GM18951 (cell line): ENCODE measurements around the gene ICAM1.
A peak's percentile ranks its signal among the peaks of the same experiment; 100 is the strongest.

Source experiments
- POLR2A ChIP-seq: IDR thresholded peaks from 4 replicates; pipeline ENCODE4 v1.6.1; 2011; ENCODE audit warnings: mild to moderate bottlenecking; ENCODE audit not compliant: insufficient read length, insufficient read depth; ENCODE audit errors: extremely low read depth
- in situ Hi-C: fragments of 300-500 bp; cut with MboI; formaldehyde crosslinking; loops from one replicate; pipeline ENCODE4 v1.12.0; 2022; ENCODE audit warnings: low sequenced_read_pairs, mixed read lengths, inconsistent platforms; ENCODE audit not compliant: unreplicated experiment

ICAM1 gene

DNA sequence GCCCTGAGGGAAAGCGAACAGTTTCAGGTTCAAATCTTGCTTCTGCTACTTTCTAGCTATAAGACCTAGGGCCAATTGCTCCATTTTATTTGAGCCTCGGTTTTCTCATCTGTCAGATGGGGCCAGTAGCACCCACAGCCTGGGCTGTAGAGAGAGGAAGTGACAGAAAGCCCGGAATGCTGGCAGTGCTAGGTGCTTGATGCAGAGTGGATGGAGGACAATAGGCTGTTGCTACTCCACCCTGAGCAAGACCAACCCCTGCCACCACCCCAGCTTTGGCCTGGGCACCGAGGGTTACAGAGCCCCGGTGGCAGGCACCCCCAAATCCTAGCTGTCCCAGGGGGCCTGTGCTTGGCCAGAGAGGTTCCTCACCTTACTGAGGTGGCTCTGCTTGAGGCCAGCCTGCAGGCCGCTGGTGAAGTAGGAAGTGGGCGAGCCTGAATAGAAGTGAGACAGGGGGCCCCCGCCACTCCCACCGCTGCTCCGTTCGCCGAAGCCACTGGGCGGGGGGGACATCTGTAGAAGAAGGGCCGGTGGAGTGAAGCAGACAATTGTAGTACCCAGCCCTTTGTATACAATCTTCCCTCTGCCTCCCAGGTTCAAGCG, 47.0 kb downstream of the ICAM1 start:
- TF ChIP-seq POLR2A = no peak
- in situ Hi-C loops = no loop called here

DNA sequence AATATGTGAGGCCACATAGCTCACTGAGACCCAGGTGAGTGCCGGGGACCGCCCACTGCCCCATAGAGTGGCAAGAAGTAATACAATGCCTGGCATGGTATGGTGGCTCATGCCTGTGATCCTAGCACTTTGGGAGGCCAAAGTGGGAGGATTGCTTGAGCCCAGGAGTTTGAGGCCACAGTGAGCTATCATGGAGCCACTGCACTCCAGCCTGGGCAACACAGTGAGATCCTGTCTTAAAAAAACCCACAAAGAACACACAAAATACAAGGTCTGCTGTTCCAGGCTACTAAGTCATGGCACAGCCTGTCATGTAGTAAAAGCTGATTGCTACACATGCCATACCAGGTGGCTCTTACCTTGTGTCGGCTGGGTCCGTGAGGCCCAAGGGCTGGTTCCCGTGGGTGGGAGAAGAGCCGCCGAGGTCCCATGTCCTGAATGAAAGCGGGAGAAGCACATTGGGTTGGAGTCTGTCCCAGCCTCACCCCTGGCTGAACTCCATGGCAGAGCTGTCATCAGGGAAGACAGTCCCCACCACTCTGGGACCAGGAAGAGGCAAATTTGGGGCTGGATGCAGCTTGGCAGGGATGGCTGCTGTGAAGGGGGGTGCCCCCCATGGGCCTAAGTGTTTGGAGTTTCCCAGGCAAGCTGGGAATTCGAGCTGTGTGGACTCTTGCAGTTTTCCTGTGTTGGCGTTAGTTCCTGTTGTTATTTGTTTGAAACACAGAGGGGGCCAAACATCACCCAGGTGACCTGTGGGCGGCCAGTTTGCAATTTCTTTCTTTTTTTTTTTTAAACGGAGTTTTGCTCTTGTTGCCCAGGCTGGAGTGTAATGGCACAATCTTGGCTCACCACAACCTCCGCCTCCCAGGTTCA, 48.1 kb downstream of the ICAM1 start:
- in situ Hi-C loops = no loop called here

DNA sequence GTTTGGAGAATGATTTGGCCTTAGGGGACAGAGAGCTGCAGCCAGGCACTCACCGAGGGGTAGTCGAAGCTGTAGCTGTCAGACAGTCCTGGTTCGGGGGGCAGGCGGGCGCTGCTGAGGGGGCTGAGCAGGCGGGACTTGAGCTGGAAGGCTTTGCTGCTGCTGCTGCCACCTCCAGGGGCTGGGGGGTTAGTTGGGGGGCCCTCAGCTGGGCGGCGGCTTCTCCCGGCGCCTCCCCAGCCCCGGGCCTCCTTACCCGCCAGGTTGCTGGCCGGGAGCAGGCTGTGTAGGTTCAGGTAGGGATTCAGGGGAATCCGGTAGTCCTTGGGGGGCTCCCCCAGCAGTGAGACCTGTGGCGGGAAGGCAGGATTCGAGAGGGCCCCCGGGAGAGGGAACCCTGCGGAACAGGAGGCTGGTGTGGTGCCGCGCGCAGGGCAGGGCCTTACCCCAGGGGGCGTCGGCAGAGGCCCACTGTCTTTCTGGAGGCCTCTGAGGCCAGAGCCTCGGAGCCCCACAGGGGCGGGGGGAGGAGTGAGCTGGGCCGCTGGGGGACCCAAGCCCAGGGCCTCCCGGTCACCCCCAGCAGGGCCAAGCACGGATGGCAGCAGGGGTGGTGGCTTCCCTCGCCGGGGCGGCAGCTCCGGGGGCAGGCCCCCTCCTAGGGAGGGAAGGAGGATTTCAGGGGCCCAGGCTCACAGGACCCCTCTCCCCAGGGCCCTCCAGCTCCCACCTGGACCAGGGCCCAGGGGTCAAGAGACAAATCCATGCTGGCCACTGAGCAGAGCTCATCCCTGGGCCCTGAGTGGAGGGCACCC, 49.9 kb downstream of the ICAM1 start:
- in situ Hi-C loops = no loop called here
- no peak for TF ChIP-seq POLR2A

More for the DNA sequence above, 48.1 kb downstream of the ICAM1 start:
- no peak for TF ChIP-seq POLR2A

DNA sequence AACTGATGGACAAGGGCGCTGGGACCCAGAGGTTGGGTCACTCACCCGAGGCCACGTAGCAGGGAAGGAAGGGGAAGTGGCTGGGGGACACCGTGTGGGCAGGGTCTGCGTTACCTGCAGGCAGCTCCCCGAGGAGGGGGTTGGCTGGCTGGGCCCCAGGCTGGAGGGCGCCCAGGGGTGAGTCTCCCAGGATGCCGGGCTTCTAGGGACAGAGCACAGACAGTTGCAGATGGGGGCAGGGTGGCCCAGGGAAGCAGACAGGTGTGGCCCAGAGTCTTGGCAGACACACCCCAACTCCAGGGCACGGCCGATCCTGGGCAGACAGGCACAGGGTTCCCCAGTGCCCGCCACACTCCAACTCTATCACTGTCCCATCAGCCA, 50.5 kb downstream of the ICAM1 start:
- peak; percentile 4 for TF ChIP-seq POLR2A
- in situ Hi-C loops = no loop called here

DNA sequence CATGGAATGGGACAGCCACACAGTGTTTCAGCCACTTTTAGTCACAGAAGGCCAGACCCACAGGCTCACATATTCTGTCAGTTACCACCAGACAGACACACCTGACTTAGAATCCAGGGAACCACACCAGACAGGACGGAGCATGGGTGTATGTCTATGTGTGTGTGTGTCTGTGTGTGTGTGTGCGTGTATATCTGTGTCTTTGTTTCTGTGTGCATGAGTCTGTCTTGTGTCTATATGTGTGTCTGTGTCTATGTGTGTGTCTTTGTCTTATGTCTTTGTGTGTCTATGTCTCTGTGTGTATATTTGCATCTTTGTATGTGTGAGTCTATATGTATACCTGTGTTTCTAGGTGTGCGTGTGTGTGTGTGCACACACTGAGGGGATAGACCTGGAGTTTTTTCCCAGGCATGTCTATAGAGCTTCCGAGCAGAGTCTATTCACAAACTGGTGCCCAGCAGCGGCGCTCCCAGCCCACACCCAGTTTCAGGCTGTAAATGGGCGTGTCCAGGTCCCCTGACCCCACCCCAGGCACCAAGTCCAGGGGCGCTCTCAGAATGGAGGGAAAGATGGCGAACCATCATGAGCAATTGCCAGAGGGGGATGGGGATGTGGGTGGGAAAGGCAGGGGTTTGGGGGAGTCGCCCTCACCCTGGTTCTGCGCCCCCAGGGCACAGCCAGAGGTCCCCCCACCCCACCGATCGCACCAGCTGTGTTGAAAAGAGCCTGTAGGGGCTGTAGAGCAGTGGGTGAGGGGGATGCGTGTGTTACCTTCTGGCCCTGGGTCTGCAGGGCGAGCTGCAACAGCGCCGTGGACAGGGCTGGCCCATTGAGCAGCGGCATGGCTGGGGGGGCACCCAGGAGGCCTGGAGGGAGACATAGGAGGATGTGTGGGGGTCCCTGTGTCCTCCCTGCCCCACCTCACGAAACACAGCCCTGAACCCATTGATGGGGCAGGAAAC, 51.2 kb downstream of the ICAM1 start:
- in situ Hi-C loops = no loop called here
- TF ChIP-seq POLR2A = peak; percentile 3

DNA sequence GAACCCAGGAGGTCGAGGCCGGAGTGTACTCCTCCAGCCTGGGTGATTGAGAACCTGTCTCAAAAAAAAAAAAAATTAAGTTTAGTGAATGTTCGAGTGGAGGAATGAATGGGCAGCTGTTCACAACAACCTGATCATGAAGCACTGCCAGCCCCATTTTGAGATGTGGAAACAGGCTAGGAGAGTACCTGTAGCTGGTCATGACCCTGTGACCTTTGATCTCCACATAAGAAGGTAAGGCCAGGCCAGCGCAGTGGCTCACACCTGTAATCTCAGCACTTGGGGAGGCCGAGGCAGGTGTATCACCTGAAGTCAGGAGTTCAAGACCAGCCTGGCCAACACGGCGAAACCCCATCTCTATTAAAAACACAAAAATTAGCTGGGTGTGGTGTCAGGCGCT, 54.8 kb downstream of the ICAM1 start:
- in situ Hi-C loops = no loop called here

DNA sequence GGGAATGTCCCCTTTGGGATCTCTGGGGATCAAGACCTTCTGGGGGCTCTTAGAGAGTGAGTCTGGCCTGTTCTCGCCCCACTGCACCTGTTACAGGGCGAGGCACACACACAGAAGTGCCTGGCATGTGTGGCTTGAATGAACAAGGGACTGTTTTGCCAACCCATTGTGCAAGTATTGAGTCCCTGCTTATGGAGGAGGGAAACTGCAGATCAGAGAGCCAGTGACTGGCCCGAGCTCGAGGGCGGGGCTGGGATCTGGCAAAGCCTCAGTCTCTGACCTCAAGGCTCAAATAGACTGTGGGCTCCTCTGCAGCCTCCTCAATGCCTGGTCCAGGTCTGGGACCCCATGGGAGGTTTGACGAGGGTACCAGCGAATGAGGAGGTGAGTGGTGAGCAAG, 56.9 kb downstream of the ICAM1 start:
- in situ Hi-C loops = no loop called here
- no peak for TF ChIP-seq POLR2A

More for the DNA sequence above, 54.8 kb downstream of the ICAM1 start:
- TF ChIP-seq POLR2A = no peak

DNA sequence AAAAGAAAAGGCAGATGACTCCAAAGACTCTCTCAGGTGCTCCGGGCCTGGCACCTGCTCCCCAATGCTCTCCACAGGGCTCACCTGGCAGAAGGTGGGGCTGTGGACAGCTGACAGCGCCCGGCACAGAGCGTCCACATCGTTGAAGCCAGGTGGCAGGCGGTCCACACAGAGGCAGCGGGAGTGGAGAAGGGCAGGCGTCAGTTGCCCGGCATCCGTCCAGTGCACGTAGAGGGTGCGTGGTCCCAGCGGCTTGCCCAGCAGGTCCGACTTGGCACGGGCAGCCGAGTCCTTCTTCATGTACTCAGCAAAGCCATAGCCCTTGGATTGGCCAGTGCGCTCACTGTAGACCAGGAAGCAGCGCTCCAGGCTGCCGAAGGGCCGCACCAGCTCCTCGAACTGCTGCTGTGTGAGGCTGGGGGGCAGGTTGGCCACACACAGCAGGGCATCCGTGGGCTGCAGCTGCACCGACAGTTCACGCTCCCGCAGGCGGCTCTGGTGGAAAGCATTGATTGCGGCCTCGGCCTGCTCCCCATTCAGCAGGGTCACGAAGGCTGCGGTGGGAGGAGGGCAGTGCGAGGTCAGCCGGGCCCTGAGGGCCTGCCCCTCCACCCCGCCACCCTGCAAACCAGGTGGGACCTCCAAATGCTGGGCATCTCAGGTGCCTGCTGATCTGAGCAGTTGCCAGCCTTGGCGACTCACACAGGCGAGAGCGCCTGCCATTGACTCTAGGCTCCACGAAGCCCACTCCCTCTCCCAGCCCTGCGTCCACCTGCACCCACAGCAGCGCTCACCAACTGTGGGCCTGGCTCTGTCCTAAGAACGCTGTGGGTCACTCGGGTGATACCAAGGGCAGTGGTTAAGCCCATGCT, 57.9 kb downstream of the ICAM1 start:
- in situ Hi-C loops = no loop called here
- no peak for TF ChIP-seq POLR2A

DNA sequence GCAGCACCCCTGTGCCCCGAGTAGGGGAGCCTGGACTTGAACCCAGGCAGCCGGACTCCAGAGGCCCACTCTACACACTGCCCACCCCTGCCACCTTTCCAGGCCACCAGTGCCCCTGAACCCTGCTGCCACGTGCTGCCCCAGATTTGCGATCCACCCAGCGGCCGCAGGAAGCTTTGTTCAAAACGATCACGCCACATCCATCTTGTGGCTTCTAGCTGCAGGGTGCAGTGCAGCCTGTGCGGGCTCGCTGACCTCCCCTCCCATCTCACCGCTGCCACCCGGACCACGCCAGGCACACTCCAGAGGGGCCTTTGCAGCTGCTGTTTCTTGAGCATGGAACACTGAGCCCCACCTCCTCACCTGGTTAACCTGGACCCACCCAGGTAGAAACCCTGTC, 58.6 kb downstream of the ICAM1 start:
- in situ Hi-C loops = no loop called here

DNA sequence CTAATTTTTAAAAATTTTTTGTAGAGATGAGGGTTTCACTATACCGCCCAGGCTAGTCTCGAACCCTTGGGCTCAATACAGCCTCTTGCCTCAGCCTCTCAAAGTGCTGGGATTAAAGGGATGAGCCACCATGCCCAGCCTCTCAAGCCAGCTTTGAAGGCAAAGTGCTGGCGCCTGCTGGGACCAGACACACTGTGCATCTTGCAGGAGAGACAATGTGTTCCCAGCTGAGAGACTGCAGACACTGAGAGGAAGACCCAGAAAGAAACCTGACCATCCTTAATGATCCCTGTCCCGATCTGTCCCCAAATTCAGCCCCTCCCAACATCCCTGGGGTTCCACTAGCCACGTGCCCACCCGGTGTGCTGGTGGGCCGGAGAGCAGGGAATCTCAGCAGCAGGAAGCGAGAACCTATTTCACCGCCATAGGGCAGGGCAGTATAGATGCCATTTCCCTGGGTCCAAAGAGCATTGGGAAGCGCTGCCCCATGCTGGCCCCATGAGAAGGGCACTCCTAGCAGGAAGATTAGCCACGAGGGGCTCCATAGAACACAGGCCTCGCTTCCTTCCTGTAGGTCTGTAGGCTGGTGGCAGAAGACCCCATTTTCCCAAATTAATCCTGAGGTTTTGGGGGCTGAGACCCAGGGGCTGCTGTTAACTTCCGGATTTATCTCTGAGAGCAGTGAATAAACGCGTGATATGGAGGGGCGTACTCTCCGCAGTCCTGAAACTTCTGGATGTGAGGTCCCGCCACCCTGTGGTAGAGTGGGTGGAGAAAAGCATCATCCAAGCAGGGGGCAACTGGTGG, 61.4 kb downstream of the ICAM1 start:
- TF ChIP-seq POLR2A = no peak
- in situ Hi-C loops = no loop called here

More for the DNA sequence above, 58.6 kb downstream of the ICAM1 start:
- no peak for TF ChIP-seq POLR2A
